ENCODE results near the gene ADGRB3.
A peak's percentile ranks its signal among the peaks of the same experiment; 100 is the strongest.

Gene ADGRB3

DNA sequence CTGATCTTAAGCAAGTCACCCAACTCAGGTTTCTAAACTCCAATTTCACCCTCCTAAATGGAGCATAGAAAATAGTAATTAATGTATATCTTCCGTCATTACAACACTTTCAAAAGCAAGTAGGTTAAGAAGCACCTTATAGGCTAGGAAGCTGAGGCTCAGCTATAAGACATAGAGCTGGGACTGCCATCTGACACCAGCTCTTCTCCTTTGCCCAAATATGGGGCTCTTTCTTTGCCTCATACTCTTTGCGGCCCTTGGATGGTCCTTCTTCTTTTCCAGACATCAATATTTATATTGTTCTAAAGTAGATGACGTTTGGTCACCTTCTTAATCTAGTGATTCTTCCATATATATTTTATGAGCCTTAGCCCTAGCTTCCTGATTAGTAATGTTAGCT is 748.5 kb downstream of the ADGRB3 start:
- Histone ChIP-seq H3K36me3 (ENCODE audit: insufficient read depth, low read length) (no peaks in the 10 kb centered on the region), H3K9me3 (ENCODE audit: low read depth, low read length) (no peaks in the 10 kb centered on the region), H3K9ac (ENCODE audit: insufficient read length) (no peak overlapping the region), H3K4me3 (no peak overlapping the region), H3K27ac (no peak overlapping the region)
- TF ChIP-seq EZH2 (IDR thresholded peaks at IDR 0.05) (no peak), FOXP2 (optimal IDR thresholded peaks at IDR 0.05; ENCODE audit: control extremely low read depth, extremely low read length, insufficient read depth) (no peak), POLR2AphosphoS5 (IDR thresholded peaks at IDR 0.05; ENCODE audit: borderline replicate concordance, low read depth, low read length) (no peak)
- no peak for DNase-seq (ENCODE audit: low read depth, low spot score)

DNA sequence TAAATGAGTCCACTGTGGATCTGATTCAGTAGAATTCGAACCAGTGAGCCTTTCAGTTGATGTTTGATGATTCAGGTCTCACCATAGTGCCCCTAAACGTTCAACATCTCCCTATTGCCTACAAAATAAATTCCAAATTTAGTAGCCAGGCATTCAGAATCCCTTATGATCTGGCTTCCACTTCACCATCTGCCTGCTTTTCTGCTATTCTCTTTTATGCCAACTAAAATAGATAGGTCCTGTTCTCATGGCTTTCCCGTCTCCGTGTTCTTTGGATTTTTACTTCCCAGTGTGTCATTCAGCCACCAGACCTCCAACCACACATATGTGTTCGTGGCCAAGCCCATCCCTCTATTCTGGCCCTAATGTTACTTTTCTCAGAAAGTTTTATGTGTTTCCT is 751.3 kb downstream of the ADGRB3 start:
- Histone ChIP-seq H3K9ac (ENCODE audit: insufficient read length) (no peak overlapping the region), H3K27ac (no peak overlapping the region), H3K4me3 (no peak overlapping the region), H3K36me3 (ENCODE audit: insufficient read depth, low read length) (no peaks in the 10 kb centered on the region), H3K9me3 (ENCODE audit: low read depth, low read length) (no peaks in the 10 kb centered on the region)
- no peak for DNase-seq (ENCODE audit: low read depth, low spot score)
- no peak for TF ChIP-seq FOXP2 (optimal IDR thresholded peaks at IDR 0.05; ENCODE audit: control extremely low read depth, extremely low read length, insufficient read depth)
- TF ChIP-seq POLR2AphosphoS5 (IDR thresholded peaks at IDR 0.05; ENCODE audit: borderline replicate concordance, low read depth, low read length) = no peak
- TF ChIP-seq EZH2 (IDR thresholded peaks at IDR 0.05) = no peak

DNA sequence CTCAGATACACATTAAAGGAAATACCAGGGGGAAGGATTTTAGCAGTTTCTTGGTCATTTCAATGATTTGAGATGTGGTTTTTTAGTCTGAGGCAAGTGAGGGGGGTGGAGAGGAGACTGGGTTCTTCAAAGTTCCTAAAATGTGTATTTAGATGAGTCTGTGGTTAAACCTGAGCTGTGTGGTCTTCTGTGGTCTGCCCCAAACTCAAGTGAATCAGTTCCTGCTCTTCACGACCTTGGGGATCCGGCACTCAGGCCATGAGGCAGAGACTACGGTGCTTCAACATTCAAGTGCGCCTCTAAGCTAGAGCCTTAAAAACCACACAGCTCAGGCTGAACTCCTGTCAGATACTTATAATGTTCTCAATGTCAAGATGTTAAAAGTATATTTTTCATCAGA is 755.0 kb downstream of the ADGRB3 start:
- Histone ChIP-seq H3K4me3 (no peak overlapping the region), H3K27ac (no peak overlapping the region), H3K36me3 (ENCODE audit: insufficient read depth, low read length) (no peaks in the 10 kb centered on the region), H3K9ac (ENCODE audit: insufficient read length) (no peak overlapping the region), H3K9me3 (ENCODE audit: low read depth, low read length) (no peaks in the 10 kb centered on the region)
- TF ChIP-seq POLR2AphosphoS5 (IDR thresholded peaks at IDR 0.05; ENCODE audit: borderline replicate concordance, low read depth, low read length) (no peak), FOXP2 (optimal IDR thresholded peaks at IDR 0.05; ENCODE audit: control extremely low read depth, extremely low read length, insufficient read depth) (no peak), EZH2 (IDR thresholded peaks at IDR 0.05) (no peak)
- DNase-seq (ENCODE audit: low read depth, low spot score) = no peak

DNA sequence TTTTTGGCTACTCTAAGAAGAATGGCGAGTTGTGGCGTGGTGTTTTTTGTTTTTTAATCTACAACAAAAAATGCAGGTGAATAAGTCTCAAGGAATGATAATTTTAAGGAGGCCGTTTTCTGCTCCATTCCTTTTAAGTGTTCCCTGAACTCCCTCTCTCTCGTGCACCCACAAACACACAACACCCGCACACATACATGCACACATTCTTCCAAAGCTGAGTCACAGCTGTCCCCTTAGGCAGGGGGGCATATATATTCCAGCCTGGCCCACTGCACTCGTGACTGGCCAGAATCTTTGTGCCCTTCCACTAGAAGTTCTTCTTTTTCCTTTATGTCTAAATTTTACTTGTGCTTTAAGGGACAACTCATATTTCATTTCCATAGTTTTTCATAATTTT is 756.0 kb downstream of the ADGRB3 start:
- Histone ChIP-seq H3K9ac (ENCODE audit: insufficient read length) (no peak overlapping the region), H3K36me3 (ENCODE audit: insufficient read depth, low read length) (no peaks in the 10 kb centered on the region), H3K4me3 (no peak overlapping the region)

DNA sequence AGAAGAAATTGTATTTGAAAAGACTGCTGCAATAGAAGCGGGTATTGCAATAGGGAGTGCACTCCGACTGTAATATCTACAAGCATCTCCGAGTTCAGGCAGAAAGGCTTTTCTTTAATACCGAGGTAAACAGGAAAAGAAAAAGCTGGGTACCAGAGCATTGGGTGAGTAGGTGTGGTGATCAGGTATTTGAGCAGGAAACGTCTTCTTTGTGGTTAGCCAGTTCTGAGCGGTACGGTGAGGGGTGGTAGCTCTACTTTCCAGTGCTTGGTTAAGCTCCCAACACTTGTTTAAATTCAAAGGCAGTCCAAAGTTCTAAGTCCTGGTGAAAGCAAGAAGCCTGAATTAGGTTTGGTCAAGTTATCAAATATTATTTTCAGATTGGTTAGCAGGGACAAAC is 757.7 kb downstream of the ADGRB3 start:
- Histone ChIP-seq H3K9me3 (ENCODE audit: low read depth, low read length) (no peaks in the 10 kb centered on the region), H3K9ac (ENCODE audit: insufficient read length) (no peak overlapping the region), H3K36me3 (ENCODE audit: insufficient read depth, low read length) (no peaks in the 10 kb centered on the region), H3K4me3 (no peak overlapping the region), H3K27ac (no peak overlapping the region)
- DNase-seq (ENCODE audit: low read depth, low spot score) = no peak
- TF ChIP-seq POLR2AphosphoS5 (IDR thresholded peaks at IDR 0.05; ENCODE audit: borderline replicate concordance, low read depth, low read length) (no peak), FOXP2 (optimal IDR thresholded peaks at IDR 0.05; ENCODE audit: control extremely low read depth, extremely low read length, insufficient read depth) (no peak), EZH2 (IDR thresholded peaks at IDR 0.05) (no peak)

More for the DNA sequence above, 756.0 kb downstream of the ADGRB3 start:
- no peak for TF ChIP-seq FOXP2 (optimal IDR thresholded peaks at IDR 0.05; ENCODE audit: control extremely low read depth, extremely low read length, insufficient read depth)
- TF ChIP-seq POLR2AphosphoS5 (IDR thresholded peaks at IDR 0.05; ENCODE audit: borderline replicate concordance, low read depth, low read length) = no peak
- no peak for TF ChIP-seq EZH2 (IDR thresholded peaks at IDR 0.05)
- no peak overlapping the region for H3K27ac ChIP-seq
- no peak for DNase-seq (ENCODE audit: low read depth, low spot score)
- H3K9me3 ChIP-seq (ENCODE audit: low read depth, low read length) = no peaks in the 10 kb centered on the region

DNA sequence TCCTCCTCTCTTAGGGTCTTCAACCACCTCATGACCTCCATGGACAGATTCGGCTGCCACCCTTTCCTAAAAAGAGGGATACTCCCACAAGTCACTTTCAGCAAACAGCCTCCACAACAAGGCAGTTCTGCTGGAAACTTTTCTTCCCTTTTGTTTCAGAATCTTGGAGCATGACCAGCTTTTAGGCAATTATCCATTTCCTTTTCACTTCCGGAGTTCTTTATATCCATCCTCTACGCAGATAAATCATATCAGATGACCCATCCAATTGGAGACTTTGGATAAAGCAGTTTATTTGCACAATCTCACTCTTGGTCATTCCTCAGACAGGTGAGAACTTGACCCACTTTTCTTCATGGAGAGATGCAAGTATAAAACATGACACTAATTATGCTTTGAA is 763.2 kb downstream of the ADGRB3 start:
- Histone ChIP-seq H3K9ac (ENCODE audit: insufficient read length) (no peak overlapping the region), H3K9me3 (ENCODE audit: low read depth, low read length) (no peaks in the 10 kb centered on the region), H3K4me3 (no peak overlapping the region), H3K27ac (no peak overlapping the region), H3K36me3 (ENCODE audit: insufficient read depth, low read length) (no peaks in the 10 kb centered on the region)
- TF ChIP-seq EZH2 (IDR thresholded peaks at IDR 0.05) (no peak), FOXP2 (optimal IDR thresholded peaks at IDR 0.05; ENCODE audit: control extremely low read depth, extremely low read length, insufficient read depth) (no peak), POLR2AphosphoS5 (IDR thresholded peaks at IDR 0.05; ENCODE audit: borderline replicate concordance, low read depth, low read length) (no peak)
- no peak for DNase-seq (ENCODE audit: low read depth, low spot score)

DNA sequence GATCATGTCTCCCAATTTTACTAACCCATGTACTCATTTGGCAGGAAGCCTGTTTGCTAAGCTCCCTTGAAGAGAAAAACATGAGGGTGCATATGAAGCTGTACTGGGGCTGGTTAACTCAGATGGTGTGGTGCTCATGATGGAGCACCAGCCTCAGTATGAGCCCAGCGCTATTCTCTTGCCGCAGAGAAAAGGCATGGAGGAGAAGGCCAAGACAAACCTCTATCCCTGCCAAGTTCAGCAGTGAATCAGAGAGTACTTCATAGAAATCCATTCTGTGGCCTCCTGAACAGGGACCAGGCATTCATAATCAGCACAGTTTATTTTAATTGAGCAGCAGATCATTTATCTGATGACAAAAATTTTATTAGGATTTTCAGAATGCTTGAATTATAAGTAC is 763.6 kb downstream of the ADGRB3 start:
- no peak overlapping the region for H3K27ac ChIP-seq
- no peak for DNase-seq (ENCODE audit: low read depth, low spot score)
- H3K4me3 ChIP-seq = no peak overlapping the region
- TF ChIP-seq EZH2 (IDR thresholded peaks at IDR 0.05) (no peak), FOXP2 (optimal IDR thresholded peaks at IDR 0.05; ENCODE audit: control extremely low read depth, extremely low read length, insufficient read depth) (no peak), POLR2AphosphoS5 (IDR thresholded peaks at IDR 0.05; ENCODE audit: borderline replicate concordance, low read depth, low read length) (no peak)
- H3K9me3 ChIP-seq (ENCODE audit: low read depth, low read length) = no peaks in the 10 kb centered on the region
- H3K9ac ChIP-seq (ENCODE audit: insufficient read length) = no peak overlapping the region
- H3K36me3 ChIP-seq (ENCODE audit: insufficient read depth, low read length) = no peaks in the 10 kb centered on the region

DNA sequence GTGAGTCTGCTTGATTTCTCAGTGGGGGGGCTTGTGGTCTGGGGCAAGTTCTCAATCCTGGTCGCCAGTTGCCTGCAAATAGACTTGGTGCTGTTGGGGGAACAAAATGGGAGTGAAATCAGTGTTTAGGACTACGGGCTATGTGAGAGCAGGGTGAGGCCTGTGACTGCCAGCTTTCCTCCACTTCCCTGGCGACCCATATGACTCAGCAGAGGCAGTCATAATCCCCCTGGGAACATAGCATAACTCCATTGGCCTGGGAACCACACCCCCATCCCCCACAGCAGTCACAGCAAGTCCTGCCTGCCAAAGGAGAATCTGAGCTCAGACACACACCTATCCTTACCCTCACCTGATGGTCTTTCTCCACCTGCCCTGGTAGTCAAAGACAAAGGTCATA is 773.8 kb downstream of the ADGRB3 start:
- no peak overlapping the region for H3K27ac ChIP-seq
- no peak for TF ChIP-seq POLR2AphosphoS5 (IDR thresholded peaks at IDR 0.05; ENCODE audit: borderline replicate concordance, low read depth, low read length)
- no peak for DNase-seq (ENCODE audit: low read depth, low spot score)
- H3K4me3 ChIP-seq = no peak overlapping the region
- H3K9me3 ChIP-seq (ENCODE audit: low read depth, low read length) = peaks cover 5% of the 10 kb centered on the region; the same call in 1 of the 2 replicates
- H3K36me3 ChIP-seq (ENCODE audit: insufficient read depth, low read length) = no peaks in the 10 kb centered on the region
- no peak overlapping the region for H3K9ac ChIP-seq (ENCODE audit: insufficient read length)

DNA sequence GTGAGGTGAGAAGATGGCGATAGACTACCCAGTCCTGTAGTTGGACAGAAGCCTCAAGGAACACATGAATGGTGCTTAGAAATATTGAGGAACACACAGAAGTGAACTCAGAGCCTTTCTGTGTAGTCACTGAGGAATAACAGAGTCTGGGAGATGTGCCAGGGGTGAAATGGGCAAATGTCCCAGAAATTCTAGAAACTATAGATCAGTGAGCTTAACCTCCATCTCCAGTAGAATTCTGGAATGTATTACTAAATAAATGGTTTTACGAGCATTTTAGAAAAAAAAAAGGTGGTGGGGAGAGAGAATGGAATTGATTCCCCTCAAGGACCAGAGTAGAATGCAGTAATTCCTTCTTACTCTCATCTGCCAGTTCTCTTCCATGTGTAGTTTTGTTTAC is 781.7 kb downstream of the ADGRB3 start:
- Histone ChIP-seq H3K9me3 (ENCODE audit: low read depth, low read length) (no peaks in the 10 kb centered on the region), H3K27ac (peak overlapping the region; percentile 53; the same call in 1 of the 2 replicates), H3K36me3 (ENCODE audit: insufficient read depth, low read length) (no peaks in the 10 kb centered on the region), H3K4me3 (peak overlapping the region; percentile 19; the same call in 1 of the 2 replicates), H3K9ac (ENCODE audit: insufficient read length) (no peak overlapping the region)
- no peak for DNase-seq (ENCODE audit: low read depth, low spot score)
- no peak for TF ChIP-seq POLR2AphosphoS5 (IDR thresholded peaks at IDR 0.05; ENCODE audit: borderline replicate concordance, low read depth, low read length)
- no peak for TF ChIP-seq FOXP2 (optimal IDR thresholded peaks at IDR 0.05; ENCODE audit: control extremely low read depth, extremely low read length, insufficient read depth)
- TF ChIP-seq EZH2 (IDR thresholded peaks at IDR 0.05) = no peak

Measured in SK-N-MC (cell line).